Activated CD8-positive, alpha-beta memory T cell treated with anti-CD3 and anti-CD28 coated beads for 48 hours (primary cell): Measurements from ENCODE around the gene C1GALT1.
"Not testable (repeated sequence)": the region's sequence is repeated elsewhere in the genome, so short reads cannot be mapped to it uniquely, and the experiment has no call there.

ENCODE experiments used
- DNase-seq, 3 experiments: peaks; one replicate each; pipeline ENCODE4 v3.0.0-alpha.2; 2020; ENCODE audit warnings: low read depth in 2 of 3, low spot score in 2 of 3

Gene C1GALT1

GRCh38 chr7:7182156-7183060, at the start of gene C1GALT1:
TSS of gene C1GALT1 (plus strand) at chr7:7182544. CDS start at chr7:7234320, 51,776 bp downstream.
- DNase-seq, result peak; percentile 70 to 95 (median 82)

GRCh38 chr7:7134046-7134445, 48.3 kb upstream of the C1GALT1 start:
- no peak for DNase-seq

GRCh38 chr7:7135074-7135473, 47.3 kb upstream of the C1GALT1 start:
- no peak for DNase-seq

GRCh38 chr7:7135924-7136323, 46.4 kb upstream of the C1GALT1 start:
- DNase-seq, result not testable (repeated sequence)

GRCh38 chr7:7136466-7137381, 45.6 kb upstream of the C1GALT1 start:
- DNase-seq, result no peak

- DNase-seq, result no peak
Observed at GRCh38 chr7:7138897-7139296, 43.4 kb upstream of the C1GALT1 start.

- not testable (repeated sequence) for DNase-seq
Observed at GRCh38 chr7:7143404-7143803, 38.9 kb upstream of the C1GALT1 start.

- DNase-seq, result not testable (repeated sequence)
Observed at GRCh38 chr7:7145151-7145550, 37.2 kb upstream of the C1GALT1 start.

GRCh38 chr7:7146837-7147236, 35.5 kb upstream of the C1GALT1 start:
- DNase-seq, result no peak

GRCh38 chr7:7148798-7149481, 33.4 kb upstream of the C1GALT1 start:
- no peak for DNase-seq

GRCh38 chr7:7151285-7151684, 31.1 kb upstream of the C1GALT1 start:
- no peak for DNase-seq

GRCh38 chr7:7151865-7152264, 30.5 kb upstream of the C1GALT1 start:
- no peak for DNase-seq

GRCh38 chr7:7152315-7152714, 30.0 kb upstream of the C1GALT1 start:
- DNase-seq, result no peak

- DNase-seq, result not testable (repeated sequence)
Observed at GRCh38 chr7:7154355-7154754, 28.0 kb upstream of the C1GALT1 start.

- no peak for DNase-seq
Observed at GRCh38 chr7:7156663-7157062, 25.7 kb upstream of the C1GALT1 start.

GRCh38 chr7:7157177-7157886, 25.0 kb upstream of the C1GALT1 start:
- DNase-seq, result peak in 1 of 3 experiments; percentile 32

- no peak for DNase-seq
Observed at GRCh38 chr7:7157887-7158271, 24.5 kb upstream of the C1GALT1 start.

- DNase-seq, result no peak
Observed at GRCh38 chr7:7159063-7159658, 23.2 kb upstream of the C1GALT1 start.

GRCh38 chr7:7164591-7164990, 17.8 kb upstream of the C1GALT1 start:
- DNase-seq, result no peak

GRCh38 chr7:7165372-7165771, 17.0 kb upstream of the C1GALT1 start:
- DNase-seq, result no peak
